K562 (cell line): ENCODE results near the gene CCDC106. TPM values are rescaled to one million over a fixed set of nuclear protein-coding genes. Genes with fewer than 3 reads are reported as not detected.

Source experiments
- BRF1 ChIP-seq: IDR thresholded peaks from 3 replicates; pipeline ENCODE4 v1.6.1; 2011; ENCODE audit warnings: borderline replicate concordance, mild to moderate bottlenecking; ENCODE audit not compliant: insufficient read length; ENCODE audit errors: extremely low read depth
- EP400 ChIP-seq: fragments of 450-650 bp; IDR thresholded peaks from 2 replicates; pipeline ENCODE4 v1.6.1; 2017; ENCODE audit warnings: antibody characterized with exemption, mild to moderate bottlenecking, moderate library complexity
- FOXP4 ChIP-seq: sonication (generic); formaldehyde crosslinking; IDR thresholded peaks from 2 replicates; pipeline ENCODE4 v1.8.0; 2022; ENCODE audit warnings: mild to moderate bottlenecking, missing genetic modification reagents, borderline replicate concordance
- MYC ChIP-seq, 2 experiments: fragments of 250-450 bp in 1 of 2; sonication (Bioruptor Pico) in 1 of 2; IDR thresholded peaks; 2 replicates each; pipeline versions ENCODE4 v1.5.1 to v1.6.1; 2012 to 2021; ENCODE audit warnings: low read depth in 2 of 2, borderline replicate concordance in 1 of 2, improper control_type of control experiment in 1 of 2, low read length in 1 of 2, mild to moderate bottlenecking in 1 of 2, moderate library complexity in 1 of 2
- NFIX ChIP-seq: fragments of 250-450 bp; sonication (Bioruptor Pico); IDR thresholded peaks from 2 replicates; pipeline ENCODE4 v1.4.0; 2020; ENCODE audit warnings: low read depth, mild to moderate bottlenecking, moderate library complexity
- NFRKB ChIP-seq: fragments of 450-650 bp; IDR thresholded peaks from 2 replicates; pipeline ENCODE4 v1.6.1; 2016; ENCODE audit warnings: low read depth
- NR3C1 ChIP-seq: sonication (generic); formaldehyde crosslinking; IDR thresholded peaks from 2 replicates; pipeline ENCODE4 v1.8.1; 2022; ENCODE audit warnings: missing genetic modification reagents
- RBM34 ChIP-seq: fragments of 200-400 bp; formaldehyde crosslinking; IDR thresholded peaks from 2 replicates; pipeline ENCODE4 v1.6.1; 2018; ENCODE audit warnings: low read length, borderline replicate concordance; ENCODE audit not compliant: insufficient read depth
- TAF1 ChIP-seq: IDR thresholded peaks from 2 replicates; pipeline ENCODE4 v1.6.1; 2011; ENCODE audit warnings: mild to moderate bottlenecking, low read length, moderate library complexity; ENCODE audit not compliant: insufficient read depth, control insufficient read depth, severe bottlenecking; ENCODE audit errors: extremely low read depth
- U2AF2 ChIP-seq: fragments of 200-400 bp; formaldehyde crosslinking; optimal IDR thresholded peaks from 2 replicates; pipeline ENCODE3; 2017; ENCODE audit warnings: low read depth, mild to moderate bottlenecking, low read length
- XRCC3 ChIP-seq: fragments of 450-650 bp; IDR thresholded peaks from 2 replicates; pipeline ENCODE4 v1.6.1; 2017; ENCODE audit warnings: mild to moderate bottlenecking, moderate library complexity
- YY1 ChIP-seq, 3 experiments: IDR thresholded peaks; 2 replicates each; pipeline ENCODE4 v1.6.1; 2011; ENCODE audit warnings: low read length in 2 of 3, mild to moderate bottlenecking in 2 of 3, moderate library complexity in 2 of 3, borderline replicate concordance in 1 of 3, control low read depth in 1 of 3, low read depth in 1 of 3; ENCODE audit not compliant: insufficient read depth in 3 of 3, insufficient replicate concordance in 2 of 3, control insufficient read depth in 1 of 3, insufficient read length in 1 of 3; ENCODE audit errors: extremely low read depth in 1 of 3
- ZBED1 ChIP-seq: IDR thresholded peaks from 2 replicates; pipeline ENCODE4 v1.6.1; 2014
- ZBTB8A ChIP-seq: fragments of 450-650 bp; IDR thresholded peaks from 2 replicates; pipeline ENCODE4 v1.6.1; 2018; ENCODE audit warnings: mild to moderate bottlenecking, moderate library complexity; ENCODE audit not compliant: partially characterized antibody
- polyA plus RNA-seq, 8 experiments: library from polyadenylated mRNA; depleted of rRNA in 4 of 8; stranded (reverse) in 5 of 8; unstranded in 3 of 8; fragments of >200 nt; fragmentation: Nextera tagmentation in 2 of 8; fragmentation: Illumina TruSeq in 1 of 8; extraction: Ambion mirVana in 2 of 8; extraction: Trizol in 1 of 8; gene quantifications; 2 replicates each; pipeline versions ENCODE4 v1.2.1 to v1.2.3, GENCODE V29; 2011 to 2014; ENCODE audit warnings: inconsistent platforms in 1 of 8, missing spikeins in 1 of 8
- total RNA-seq, 7 experiments: library from RNA; depleted of rRNA in 6 of 7; stranded (reverse); fragments of >200 nt in 6 of 7; fragmentation: Illumina TruSeq in 2 of 7; extraction: Trizol in 2 of 7; gene quantifications; 2 replicates each; pipeline versions ENCODE4 v1.2.1 to v1.2.3, GENCODE V29; 2011 to 2021; ENCODE audit warnings: low replicate concordance in 1 of 7
- TF ChIP-seq, protein P1 (sequence below): fragments of 200-800 bp; sonication (Bioruptor generic); IDR thresholded peaks from 2 replicates; pipeline ENCODE4 v1.6.1; 2017; ENCODE audit warnings: missing genetic modification characterization, missing compliant biosample characterization
- TF ChIP-seq, protein P2 (sequence below): fragments of 450-650 bp; IDR thresholded peaks from 2 replicates; pipeline ENCODE4 v1.6.1; 2016; ENCODE audit warnings: missing biosample characterization, missing genetic modification characterization
- TF ChIP-seq, protein P3 (sequence below): fragments of 450-650 bp; formaldehyde crosslinking; IDR thresholded peaks from 2 replicates; pipeline ENCODE4 v1.4.0; 2022; ENCODE audit warnings: mild to moderate bottlenecking, moderate library complexity
- TF ChIP-seq, protein P4 (sequence below): fragments of 450-650 bp; formaldehyde crosslinking; IDR thresholded peaks from 2 replicates; pipeline ENCODE4 v1.4.0; 2020; ENCODE audit warnings: mild to moderate bottlenecking, moderate library complexity

CCDC106 gene
- total and polyA plus RNA-seq, 9 of the 15 experiments (the other 6 are each of a cell fraction or from before 2014, with no cell fraction given) = 0.10 to 27.5 (median 15.0) TPM; not detected in 1

DNA sequence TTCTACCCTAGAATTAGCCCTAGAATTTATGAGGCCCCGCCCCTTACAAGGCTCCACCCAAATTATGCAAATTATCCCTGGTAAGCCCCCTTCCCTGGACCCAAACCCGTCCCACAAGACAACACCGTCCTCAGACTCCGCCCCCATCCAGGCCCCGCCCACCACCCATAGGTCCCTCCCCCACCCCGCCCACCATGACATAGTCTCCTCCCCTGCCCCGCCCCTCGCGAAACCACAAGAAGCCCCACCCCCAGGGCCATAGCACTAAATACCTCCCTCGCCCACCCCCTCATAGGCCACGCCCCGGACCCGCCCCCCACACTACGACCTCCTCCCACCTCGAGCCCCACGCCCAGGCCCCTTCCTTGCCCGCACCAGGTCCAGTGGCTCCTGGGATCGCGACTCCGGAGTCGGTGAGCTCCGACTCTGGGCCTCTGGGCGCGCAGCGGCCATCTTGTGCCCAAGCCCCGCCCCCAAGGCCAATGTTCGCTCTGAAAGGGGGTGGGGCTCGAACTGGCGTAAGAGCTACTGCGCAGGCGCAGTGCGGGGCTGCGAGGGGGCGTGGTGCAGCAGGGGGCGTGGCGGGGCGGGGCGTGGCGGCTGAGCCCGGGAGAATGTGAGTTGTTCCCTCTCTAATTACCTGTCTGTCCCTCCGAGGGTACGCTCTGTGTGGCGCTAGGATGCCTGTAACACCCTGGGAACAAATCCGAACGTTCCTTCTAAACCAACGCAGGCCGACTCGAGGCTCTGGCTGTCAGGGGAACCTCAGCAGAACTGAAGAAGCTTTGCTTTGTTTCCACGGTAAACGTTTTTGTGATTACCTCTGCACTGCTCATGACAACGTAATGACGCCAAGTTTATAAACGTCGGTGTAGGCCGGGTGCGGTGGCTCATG is 23.7 kb upstream of the CCDC106 start, which contains the start of gene ZNF784 (continued):
- TF ChIP-seq FOXP4 (CRISPR knock-in tag) (no peak), ZBTB8A (no peak), NR3C1 (CRISPR knock-in tag) (no peak), NFIX (CRISPR knock-in tag) (no peak), XRCC3 (no peak), TAF1 (peak; percentile 98), YY1 (IDR thresholded peaks at IDR 0.05; ENCODE audit: borderline replicate concordance in 1 of 3, control insufficient read depth in 1 of 3, extremely low read depth in 1 of 3, insufficient read depth in 3 of 3, insufficient read length in 1 of 3, insufficient replicate concordance in 2 of 3, low read depth in 1 of 3, low read length in 2 of 3) (peak; percentile 92 to 99 (median 97)), NFRKB (0 out of 2 replicates have a peak, but pooled peaks have one; percentile 35), ZBED1 (no peak), EP400 (peak; percentile 33; the same call in 1 of the 2 replicates), RBM34 (no peak), MYC (IDR thresholded peaks at IDR 0.05; ENCODE audit: low read depth, low read length) (peak; percentile 52), MYC (CRISPR knock-in tag; IDR thresholded peaks at IDR 0.05; ENCODE audit: borderline replicate concordance, low read depth) (no peak), U2AF2 (no peak), BRF1 (no peak)
- TF ChIP-seq, protein P1, sequence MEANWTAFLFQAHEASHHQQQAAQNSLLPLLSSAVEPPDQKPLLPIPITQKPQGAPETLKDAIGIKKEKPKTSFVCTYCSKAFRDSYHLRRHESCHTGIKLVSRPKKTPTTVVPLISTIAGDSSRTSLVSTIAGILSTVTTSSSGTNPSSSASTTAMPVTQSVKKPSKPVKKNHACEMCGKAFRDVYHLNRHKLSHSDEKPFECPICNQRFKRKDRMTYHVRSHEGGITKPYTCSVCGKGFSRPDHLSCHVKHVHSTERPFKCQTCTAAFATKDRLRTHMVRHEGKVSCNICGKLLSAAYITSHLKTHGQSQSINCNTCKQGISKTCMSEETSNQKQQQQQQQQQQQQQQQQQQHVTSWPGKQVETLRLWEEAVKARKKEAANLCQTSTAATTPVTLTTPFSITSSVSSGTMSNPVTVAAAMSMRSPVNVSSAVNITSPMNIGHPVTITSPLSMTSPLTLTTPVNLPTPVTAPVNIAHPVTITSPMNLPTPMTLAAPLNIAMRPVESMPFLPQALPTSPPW (CRISPR knock-in tag) = peak; percentile 67
- TF ChIP-seq, protein P2, sequence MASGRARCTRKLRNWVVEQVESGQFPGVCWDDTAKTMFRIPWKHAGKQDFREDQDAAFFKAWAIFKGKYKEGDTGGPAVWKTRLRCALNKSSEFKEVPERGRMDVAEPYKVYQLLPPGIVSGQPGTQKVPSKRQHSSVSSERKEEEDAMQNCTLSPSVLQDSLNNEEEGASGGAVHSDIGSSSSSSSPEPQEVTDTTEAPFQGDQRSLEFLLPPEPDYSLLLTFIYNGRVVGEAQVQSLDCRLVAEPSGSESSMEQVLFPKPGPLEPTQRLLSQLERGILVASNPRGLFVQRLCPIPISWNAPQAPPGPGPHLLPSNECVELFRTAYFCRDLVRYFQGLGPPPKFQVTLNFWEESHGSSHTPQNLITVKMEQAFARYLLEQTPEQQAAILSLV (tag) = no peak
- TF ChIP-seq, protein P3, sequence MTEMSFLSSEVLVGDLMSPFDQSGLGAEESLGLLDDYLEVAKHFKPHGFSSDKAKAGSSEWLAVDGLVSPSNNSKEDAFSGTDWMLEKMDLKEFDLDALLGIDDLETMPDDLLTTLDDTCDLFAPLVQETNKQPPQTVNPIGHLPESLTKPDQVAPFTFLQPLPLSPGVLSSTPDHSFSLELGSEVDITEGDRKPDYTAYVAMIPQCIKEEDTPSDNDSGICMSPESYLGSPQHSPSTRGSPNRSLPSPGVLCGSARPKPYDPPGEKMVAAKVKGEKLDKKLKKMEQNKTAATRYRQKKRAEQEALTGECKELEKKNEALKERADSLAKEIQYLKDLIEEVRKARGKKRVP = no peak
- TF ChIP-seq, protein P4, sequence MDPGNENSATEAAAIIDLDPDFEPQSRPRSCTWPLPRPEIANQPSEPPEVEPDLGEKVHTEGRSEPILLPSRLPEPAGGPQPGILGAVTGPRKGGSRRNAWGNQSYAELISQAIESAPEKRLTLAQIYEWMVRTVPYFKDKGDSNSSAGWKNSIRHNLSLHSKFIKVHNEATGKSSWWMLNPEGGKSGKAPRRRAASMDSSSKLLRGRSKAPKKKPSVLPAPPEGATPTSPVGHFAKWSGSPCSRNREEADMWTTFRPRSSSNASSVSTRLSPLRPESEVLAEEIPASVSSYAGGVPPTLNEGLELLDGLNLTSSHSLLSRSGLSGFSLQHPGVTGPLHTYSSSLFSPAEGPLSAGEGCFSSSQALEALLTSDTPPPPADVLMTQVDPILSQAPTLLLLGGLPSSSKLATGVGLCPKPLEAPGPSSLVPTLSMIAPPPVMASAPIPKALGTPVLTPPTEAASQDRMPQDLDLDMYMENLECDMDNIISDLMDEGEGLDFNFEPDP (CRISPR knock-in tag) = no peak
